ENCODE data around the gene SOX6. TPM values are rescaled to one million over a fixed set of nuclear protein-coding genes. Genes with fewer than 3 reads are reported as not detected.

The SOX6 gene
- polyA plus RNA-seq, 3 donors: not detected

DNA sequence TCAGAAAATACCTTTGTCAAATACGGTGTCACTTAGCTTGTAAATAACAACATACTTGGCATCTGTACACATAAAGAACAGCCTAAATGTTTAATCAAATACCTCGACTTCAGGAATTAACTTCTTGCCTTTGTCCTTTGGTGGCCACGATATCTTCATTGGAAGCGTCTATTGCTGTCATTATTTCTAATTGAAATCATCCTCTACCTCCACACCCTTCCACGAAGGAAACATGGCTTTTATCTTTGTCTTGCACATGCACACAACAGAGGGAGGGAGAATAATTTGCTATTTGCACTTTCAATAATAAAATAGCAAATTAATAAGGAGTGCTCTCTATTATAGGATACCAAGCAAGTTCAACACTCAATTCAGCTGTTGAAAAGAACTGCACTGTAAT lies 25.8 kb upstream of the SOX6 start:
- Histone ChIP-seq H2AFZ (ENCODE audit: insufficient read depth, low read depth, low read length, poor library complexity, severe bottlenecking) (no peak overlapping the region), H3K27me3 (ENCODE audit: control insufficient read depth in 2 of 2, insufficient read depth in 2 of 2, low read length in 2 of 2) (no peaks in the 10 kb centered on the region), H3K27ac (ENCODE audit: low read depth in 1 of 2, low read length in 2 of 2) (no peak overlapping the region), H3K4me1 (ENCODE audit: control insufficient read depth in 1 of 2, insufficient read depth in 2 of 2, low read length in 2 of 2) (no peaks in the 10 kb centered on the region), H4K20me1 (ENCODE audit: insufficient read depth, low read length) (no peaks in the 10 kb centered on the region), H3K9ac (ENCODE audit: insufficient read depth, low read length, poor library complexity, severe bottlenecking) (no peak overlapping the region), H3K4me3 (replicated peaks in 1 of 3; ENCODE audit: low read depth in 2 of 3, low read length in 3 of 3) (no peak overlapping the region), H3K79me2 (ENCODE audit: insufficient read depth, low read length) (no peaks in the 10 kb centered on the region), H3K4me2 (replicated peaks; ENCODE audit: extremely low read depth, low read length, poor library complexity, severe bottlenecking) (no peak overlapping the region), H3K9me3 (replicated peaks in 1 of 2; ENCODE audit: control insufficient read depth in 1 of 2, insufficient read depth in 1 of 2, low read length in 2 of 2) (no peaks in the 10 kb centered on the region), H3K36me3 (replicated peaks in 1 of 2; ENCODE audit: control insufficient read depth in 1 of 2, insufficient read depth in 2 of 2, low read length in 2 of 2) (no peaks in the 10 kb centered on the region)
- no peak overlapping the region for H3K27ac Mint-ChIP-seq
- peaks cover 0 to 3% (median 0%) of the 10 kb centered on the region in 7 donors for H3K9me3 Mint-ChIP-seq
- H3K27me3 Mint-ChIP-seq (ENCODE audit: low read depth in 3 of 3): peaks cover 0 to 3% (median 2%) of the 10 kb centered on the region in 3 donors
- DNase-seq: no peak
- TF ChIP-seq, protein P1, sequence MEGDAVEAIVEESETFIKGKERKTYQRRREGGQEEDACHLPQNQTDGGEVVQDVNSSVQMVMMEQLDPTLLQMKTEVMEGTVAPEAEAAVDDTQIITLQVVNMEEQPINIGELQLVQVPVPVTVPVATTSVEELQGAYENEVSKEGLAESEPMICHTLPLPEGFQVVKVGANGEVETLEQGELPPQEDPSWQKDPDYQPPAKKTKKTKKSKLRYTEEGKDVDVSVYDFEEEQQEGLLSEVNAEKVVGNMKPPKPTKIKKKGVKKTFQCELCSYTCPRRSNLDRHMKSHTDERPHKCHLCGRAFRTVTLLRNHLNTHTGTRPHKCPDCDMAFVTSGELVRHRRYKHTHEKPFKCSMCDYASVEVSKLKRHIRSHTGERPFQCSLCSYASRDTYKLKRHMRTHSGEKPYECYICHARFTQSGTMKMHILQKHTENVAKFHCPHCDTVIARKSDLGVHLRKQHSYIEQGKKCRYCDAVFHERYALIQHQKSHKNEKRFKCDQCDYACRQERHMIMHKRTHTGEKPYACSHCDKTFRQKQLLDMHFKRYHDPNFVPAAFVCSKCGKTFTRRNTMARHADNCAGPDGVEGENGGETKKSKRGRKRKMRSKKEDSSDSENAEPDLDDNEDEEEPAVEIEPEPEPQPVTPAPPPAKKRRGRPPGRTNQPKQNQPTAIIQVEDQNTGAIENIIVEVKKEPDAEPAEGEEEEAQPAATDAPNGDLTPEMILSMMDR (IDR thresholded peaks at IDR 0.05): no peak
- H3K4me1 Mint-ChIP-seq: no peaks in the 10 kb centered on the region
- H3K4me3 Mint-ChIP-seq: no peak overlapping the region
- WGBS (ENCODE audit: insufficient coverage): 82% methylated on average over 2 of the region's 5 CpGs
- no peaks in the 10 kb centered on the region for H3K36me3 Mint-ChIP-seq
- intact Hi-C loops (cut with micrococcal nuclease): no loop called here

DNA sequence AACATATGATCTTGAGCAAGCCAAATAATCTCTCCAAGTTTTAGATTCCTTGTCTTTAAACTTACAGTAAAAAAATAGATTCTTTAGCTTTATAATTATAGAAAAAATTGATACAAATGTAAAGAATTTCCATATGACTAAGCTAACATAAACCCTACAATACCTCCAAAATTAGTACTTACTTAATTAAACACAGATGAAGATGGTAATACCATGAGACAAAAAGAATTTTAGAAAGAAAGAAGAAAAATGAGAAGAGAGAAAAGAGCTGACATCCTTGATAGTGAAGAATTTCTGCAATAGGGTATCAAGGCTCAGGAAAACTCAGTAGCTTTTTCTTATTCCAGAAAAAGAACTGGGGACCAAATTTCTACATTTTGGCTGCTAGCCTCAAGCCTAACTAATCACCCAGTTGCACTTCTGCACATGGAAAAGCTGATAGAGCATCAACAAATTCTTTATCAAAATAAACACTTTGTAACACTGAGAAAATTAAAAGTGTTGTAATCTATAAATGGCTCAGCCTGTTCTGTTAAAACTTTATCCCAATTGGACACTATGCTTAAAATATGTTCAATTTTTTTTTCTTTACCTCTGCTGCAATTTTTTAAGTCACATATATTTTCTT lies 24.7 kb upstream of the SOX6 start:
- TF ChIP-seq, protein P1 (IDR thresholded peaks at IDR 0.05): no peak
- no peak for DNase-seq
- H3K27me3 Mint-ChIP-seq (ENCODE audit: low read depth in 3 of 3): peaks cover 0 to 3% (median 2%) of the 10 kb centered on the region in 3 donors
- no peak overlapping the region for H3K4me3 ChIP-seq (replicated peaks in 1 of 3; ENCODE audit: low read depth in 2 of 3, low read length in 3 of 3)
- H3K79me2 ChIP-seq (ENCODE audit: insufficient read depth, low read length): no peaks in the 10 kb centered on the region
- no peaks in the 10 kb centered on the region for H3K36me3 ChIP-seq (replicated peaks in 1 of 2; ENCODE audit: control insufficient read depth in 1 of 2, insufficient read depth in 2 of 2, low read length in 2 of 2)
- no peak overlapping the region for H3K9ac ChIP-seq (ENCODE audit: insufficient read depth, low read length, poor library complexity, severe bottlenecking)
- H3K36me3 Mint-ChIP-seq: no peaks in the 10 kb centered on the region
- no peak overlapping the region for H3K27ac Mint-ChIP-seq
- no peaks in the 10 kb centered on the region for H3K27me3 ChIP-seq (ENCODE audit: control insufficient read depth in 2 of 2, insufficient read depth in 2 of 2, low read length in 2 of 2)
- no peaks in the 10 kb centered on the region for H4K20me1 ChIP-seq (ENCODE audit: insufficient read depth, low read length)
- no peak overlapping the region for H3K27ac ChIP-seq (ENCODE audit: low read depth in 1 of 2, low read length in 2 of 2)
- H3K4me1 Mint-ChIP-seq: no peaks in the 10 kb centered on the region
- H3K4me3 Mint-ChIP-seq: no peak overlapping the region
- intact Hi-C loops (cut with micrococcal nuclease): no loop called here
- H3K9me3 Mint-ChIP-seq: no peaks in the 10 kb centered on the region
- no peak overlapping the region for H3K4me2 ChIP-seq (replicated peaks; ENCODE audit: extremely low read depth, low read length, poor library complexity, severe bottlenecking)
- H2AFZ ChIP-seq (ENCODE audit: insufficient read depth, low read depth, low read length, poor library complexity, severe bottlenecking): no peak overlapping the region
- no peaks in the 10 kb centered on the region for H3K9me3 ChIP-seq (replicated peaks in 1 of 2; ENCODE audit: control insufficient read depth in 1 of 2, insufficient read depth in 1 of 2, low read length in 2 of 2)
- no peaks in the 10 kb centered on the region for H3K4me1 ChIP-seq (ENCODE audit: control insufficient read depth in 1 of 2, insufficient read depth in 2 of 2, low read length in 2 of 2)
